GM12892 (cell line): Measurements from ENCODE around the gene CENPA.

ENCODE experiments used
- POLR2A ChIP-seq: IDR thresholded peaks from 2 replicates; pipeline ENCODE4 v1.6.1; 2011; ENCODE audit warnings: low read depth, low read length, control low read depth
- POLR2AphosphoS5 ChIP-seq: IDR thresholded peaks from 2 replicates; pipeline ENCODE4 v1.6.1; 2011; ENCODE audit warnings: low read depth, low read length, control low read depth
- TAF1 ChIP-seq: IDR thresholded peaks from 2 replicates; pipeline ENCODE4 v1.6.1; 2011; ENCODE audit warnings: low read depth, mild to moderate bottlenecking, control low read depth, low read length, borderline replicate concordance

GRCh38 chr2:26739514-26739913, 46.3 kb upstream of the CENPA start:
- TF ChIP-seq POLR2AphosphoS5 (no peak), TAF1 (no peak), POLR2A (no peak)
